ENCODE data around the gene NPAT.
"Not testable (repeated sequence)": the region's sequence is repeated elsewhere in the genome, so short reads cannot be mapped to it uniquely, and the experiment has no call there.

NPAT gene

DNA sequence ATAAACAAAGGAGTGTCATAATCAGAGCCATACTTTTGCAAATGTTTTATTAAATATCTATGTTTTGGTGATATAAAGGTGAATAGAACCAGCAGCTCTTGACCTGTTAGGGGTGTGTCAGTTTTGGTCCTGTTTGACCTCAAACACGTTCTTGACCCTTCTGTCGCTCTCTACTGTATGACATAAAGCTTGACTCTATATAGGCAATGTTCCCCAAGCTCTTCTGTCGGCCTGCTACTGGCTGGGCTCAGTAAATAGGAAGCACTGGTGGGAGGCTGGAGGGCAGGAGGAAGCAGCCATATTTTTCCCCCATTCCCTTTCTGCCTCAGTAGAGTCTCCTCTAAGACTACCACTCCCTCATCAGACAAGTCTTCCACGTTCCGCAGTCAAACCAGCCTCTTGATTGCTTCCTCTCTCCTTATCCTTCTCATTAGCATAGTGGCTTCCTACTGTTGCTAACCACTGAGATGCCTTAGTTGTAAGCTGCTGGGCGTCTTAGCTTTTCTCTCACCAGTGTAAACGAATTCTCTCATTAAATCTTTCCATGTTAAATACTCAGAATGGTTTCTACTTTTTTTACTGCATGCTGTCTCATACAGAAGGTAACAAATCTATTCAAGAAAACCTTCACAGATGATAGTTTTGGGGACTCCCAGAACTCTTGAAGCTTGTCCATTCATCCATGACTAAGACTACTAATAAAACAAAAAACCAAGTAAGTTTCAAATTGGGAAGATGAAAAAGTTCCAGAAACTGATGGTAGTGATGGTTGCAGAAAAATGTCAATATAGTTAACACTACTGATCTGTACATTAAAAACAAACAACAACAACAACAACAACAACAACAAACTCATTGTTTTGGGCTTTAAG lies 3.3 kb downstream of the NPAT start:
- no peak for DNase-seq

DNA sequence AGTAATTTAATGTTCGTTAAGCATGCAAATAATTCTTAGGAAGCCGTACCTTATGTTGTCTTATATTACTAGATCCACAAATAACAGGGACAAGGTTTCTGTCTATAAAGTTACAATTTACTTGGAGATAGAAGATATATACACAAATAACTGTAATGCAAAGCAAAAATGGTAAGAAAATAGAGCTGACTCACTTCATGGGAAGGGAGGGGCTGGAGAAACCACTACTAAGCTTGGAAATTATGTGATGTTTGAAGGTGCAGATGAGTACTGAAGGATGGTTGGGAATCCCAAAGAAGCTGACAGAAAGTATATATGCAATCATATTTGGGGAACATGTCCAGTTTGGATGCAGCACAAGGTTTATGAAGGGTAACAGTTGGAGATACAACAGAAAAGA lies 4.0 kb downstream of the NPAT start:
- DNase-seq, result no peak

- no peak for DNase-seq
Observed at GRCh38 chr11:108216988-108217387, 5.5 kb downstream of the NPAT start.

DNA sequence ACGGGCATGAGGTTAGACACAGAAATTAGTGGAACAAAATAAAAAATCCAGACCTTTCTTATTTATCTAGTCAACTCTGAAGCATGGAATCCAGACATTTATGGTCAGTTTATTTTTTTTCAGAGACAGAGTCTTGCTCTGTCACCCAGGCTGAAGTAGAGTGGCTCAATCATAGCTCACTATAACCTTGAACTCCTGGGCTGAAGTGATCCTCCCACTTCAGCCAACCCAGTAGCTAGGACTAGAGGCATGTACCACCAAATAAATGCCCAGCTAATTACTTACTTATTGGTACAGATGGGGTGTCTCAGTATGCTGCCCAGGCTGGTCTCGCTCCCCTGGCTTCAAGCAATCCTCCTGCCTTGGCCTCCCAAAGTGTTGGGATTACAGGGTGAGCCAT lies 8.7 kb downstream of the NPAT start:
- DNase-seq, result no peak

GRCh38 chr11:108210441-108210840 lies 12.0 kb downstream of the NPAT start:
- no peak for DNase-seq

GRCh38 chr11:108207683-108208060 lies 14.8 kb downstream of the NPAT start:
- DNase-seq, result no peak

GRCh38 chr11:108206969-108207682 lies 15.3 kb downstream of the NPAT start:
- no peak for DNase-seq

DNA sequence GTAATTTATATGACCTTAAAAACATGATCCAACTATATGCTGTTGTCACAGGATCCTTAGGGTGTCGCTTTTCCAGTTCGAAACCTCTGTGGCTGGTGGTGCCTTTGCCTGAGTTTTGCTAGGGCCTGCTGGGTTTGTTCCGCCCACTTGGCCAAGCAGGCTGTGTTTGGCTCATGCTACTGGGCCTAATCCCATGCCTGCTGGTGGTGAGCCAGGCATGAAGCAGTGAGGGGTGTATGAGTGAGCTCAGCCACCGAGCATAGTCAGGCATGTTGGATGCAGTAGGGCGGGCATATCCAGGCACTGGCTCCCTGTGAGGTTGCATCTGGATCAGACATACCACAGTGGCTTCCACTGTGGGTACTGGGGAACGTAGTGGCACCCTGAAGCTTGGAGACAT lies 16.3 kb downstream of the NPAT start:
- no peak for DNase-seq

DNA sequence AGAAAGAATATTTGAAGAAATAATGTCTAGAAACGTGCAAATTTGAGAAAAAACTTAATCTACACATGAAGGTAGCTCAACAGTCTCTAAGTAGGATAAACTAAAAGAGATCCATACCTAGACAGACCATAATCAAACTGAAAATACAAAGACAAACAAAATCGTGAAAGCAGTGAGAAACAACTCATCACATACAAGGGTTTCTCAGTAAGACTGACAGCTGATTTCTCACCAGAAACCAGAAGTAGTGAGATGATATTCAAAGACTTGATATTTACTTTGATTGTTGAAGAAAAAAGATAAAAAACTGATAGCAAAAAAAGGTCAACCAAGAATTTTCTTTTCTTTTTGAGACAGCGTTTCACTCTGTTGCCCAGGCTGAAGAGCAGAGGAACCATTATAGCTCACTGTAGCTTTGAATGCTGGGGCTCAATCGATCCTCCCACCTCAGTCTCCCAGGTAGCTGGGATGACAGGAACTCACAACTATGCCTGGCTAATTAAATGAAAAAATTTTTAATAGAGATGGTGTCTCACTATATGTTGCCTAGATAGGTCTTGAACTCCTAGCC lies 17.4 kb downstream of the NPAT start:
- no peak for DNase-seq

DNA sequence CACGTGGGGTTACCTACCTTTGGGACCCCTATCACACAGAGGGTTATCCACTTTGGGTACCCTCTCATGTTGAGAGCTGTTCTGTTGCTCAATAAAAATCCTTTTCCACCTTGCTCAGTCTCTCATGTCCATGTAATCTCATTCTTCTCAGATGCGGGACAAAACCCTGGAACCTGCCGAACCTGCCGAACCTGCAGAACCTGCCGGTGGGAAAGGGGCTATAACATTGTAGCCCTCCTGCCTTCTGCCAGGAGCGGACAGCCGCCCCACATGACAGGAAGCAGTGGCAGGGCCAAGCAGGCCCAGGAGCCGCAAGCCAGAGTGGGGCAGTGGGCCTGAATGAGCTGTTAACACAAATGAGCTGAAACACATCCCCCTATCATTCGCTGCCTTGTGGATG lies 18.1 kb downstream of the NPAT start:
- DNase-seq, result no peak

DNA sequence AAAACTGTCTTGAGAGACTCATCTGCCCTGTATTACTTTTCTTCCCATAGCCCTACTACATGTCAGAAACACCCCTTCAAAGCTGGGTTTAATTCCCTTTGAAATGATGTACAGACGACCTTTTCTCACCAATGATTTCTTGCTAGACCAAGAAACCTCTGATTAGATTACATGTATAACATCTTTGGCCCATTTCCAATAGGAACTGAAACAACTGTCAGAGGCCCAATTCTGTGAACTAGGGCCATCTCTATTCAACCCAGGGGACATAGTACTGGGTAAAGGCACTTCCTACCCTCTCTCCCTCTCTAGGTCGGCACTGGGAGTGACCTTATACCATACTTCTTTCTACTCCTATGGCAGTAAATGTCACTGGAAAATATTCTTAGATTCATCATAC lies 19.4 kb downstream of the NPAT start:
- DNase-seq, result no peak

GRCh38 chr11:108199446-108200321 lies 22.8 kb downstream of the NPAT start:
- peak; percentile 41 for DNase-seq

- no peak for DNase-seq
Observed at GRCh38 chr11:108198833-108199232, 23.6 kb downstream of the NPAT start.

- no peak for DNase-seq
Observed at GRCh38 chr11:108197351-108197750, 25.1 kb downstream of the NPAT start.

- DNase-seq, result no peak
Observed at GRCh38 chr11:108196901-108197300, 25.5 kb downstream of the NPAT start.

GRCh38 chr11:108193725-108194124 lies 28.7 kb downstream of the NPAT start:
- DNase-seq, result no peak

DNA sequence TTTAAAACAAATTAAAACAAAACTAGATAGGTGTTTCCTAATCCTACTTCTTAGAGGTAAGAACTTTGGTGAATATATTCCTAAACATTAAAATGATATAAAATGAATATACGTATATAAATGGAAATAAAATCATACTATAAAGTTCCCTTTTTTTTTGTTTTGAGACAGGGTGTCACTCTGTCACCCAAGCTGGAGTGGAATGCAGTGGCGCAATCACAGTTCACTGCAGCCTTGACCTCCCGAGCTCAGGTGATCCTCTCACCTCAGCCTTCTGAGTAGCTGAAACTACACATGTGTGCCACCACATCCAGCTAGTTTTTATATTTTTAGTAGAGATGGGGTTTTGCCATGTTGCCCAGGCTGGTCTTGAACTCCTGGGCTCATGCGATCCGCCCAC lies 44.9 kb downstream of the NPAT start:
- DNase-seq, result no peak

DNA sequence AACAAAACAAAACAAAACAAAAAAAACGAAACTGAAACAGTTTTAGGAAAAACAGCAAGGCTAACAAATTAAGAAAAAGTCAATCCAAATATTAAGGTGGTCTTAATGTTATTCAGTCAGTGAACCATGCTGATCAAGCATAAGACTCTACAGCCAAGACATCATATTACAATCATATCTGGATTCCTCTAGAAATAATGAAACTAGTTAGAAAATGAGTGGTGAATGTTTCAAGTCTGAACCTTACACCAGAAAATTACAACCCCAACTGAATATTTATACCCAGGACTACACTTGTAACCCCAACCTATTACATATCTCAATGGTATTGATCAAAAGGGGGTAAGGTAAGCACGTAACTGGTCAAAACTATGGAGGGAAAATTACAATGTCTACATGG lies 52.3 kb downstream of the NPAT start:
- DNase-seq, result no peak

DNA sequence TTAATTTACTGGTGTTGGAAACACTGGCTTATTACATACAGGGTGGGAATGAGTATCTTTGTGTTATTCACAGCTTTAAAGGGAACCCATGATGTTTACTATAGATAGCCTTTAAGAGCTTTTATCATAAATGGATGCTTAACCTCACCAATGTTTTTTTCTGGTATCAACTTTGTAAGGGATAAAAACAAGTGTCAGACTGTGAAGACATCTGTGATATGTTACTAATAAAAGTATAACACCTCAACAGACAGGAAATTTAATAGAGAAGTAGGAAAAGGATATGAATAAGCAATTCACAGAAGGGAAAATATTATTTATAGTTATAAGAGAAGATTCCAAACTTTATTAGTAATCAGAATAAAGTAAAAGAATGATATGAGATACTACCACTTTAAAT lies 54.8 kb downstream of the NPAT start:
- DNase-seq, result no peak

DNA sequence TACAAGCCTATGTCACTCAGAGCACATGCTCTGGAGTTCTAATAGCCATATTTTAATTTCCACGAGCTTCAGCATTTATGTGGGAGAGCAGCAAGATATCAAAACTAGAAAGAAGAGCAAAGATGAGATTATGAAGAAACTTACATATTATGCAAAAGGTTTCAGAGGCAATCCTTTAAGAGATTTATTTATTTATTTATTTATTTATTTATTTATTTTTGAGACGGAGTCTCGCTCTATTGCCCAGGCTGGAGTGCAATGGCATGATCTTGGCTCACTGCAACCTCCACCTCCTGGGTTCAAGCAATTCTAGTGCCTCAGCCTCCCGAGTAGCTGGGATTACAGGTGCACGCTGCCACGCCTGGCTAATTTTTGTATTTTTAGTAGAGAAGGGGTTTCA lies 59.6 kb downstream of the NPAT start:
- DNase-seq, result not testable (repeated sequence)

DNA sequence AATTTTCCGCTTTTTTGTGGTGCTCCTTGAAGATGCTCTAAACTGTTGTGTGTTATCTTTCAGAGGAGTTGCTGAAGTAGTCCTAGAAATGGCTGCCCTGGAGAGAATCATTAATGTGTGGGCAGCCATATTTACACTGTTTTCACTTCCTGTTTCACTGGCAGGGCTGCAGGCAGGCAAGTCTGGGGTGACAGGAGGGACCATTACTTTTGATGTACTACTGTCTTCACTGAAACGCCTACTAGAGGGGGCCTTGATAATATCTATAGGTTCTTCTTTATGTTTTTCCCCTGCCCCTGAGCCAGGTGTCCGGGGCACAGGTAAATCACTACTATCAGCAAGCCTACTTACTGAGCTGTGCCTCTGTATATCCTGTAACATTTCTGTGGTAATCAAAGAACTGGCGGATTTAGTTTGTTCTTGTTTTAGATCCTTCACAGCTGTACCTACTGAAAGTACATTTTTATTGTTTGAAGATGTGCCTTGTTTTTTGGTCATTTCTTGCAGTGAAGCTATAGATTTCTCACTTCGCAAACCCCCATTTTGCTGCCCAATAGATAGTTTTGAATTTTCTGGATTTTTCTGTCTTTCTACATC lies 61.4 kb downstream of the NPAT start:
- no peak for DNase-seq

DNA sequence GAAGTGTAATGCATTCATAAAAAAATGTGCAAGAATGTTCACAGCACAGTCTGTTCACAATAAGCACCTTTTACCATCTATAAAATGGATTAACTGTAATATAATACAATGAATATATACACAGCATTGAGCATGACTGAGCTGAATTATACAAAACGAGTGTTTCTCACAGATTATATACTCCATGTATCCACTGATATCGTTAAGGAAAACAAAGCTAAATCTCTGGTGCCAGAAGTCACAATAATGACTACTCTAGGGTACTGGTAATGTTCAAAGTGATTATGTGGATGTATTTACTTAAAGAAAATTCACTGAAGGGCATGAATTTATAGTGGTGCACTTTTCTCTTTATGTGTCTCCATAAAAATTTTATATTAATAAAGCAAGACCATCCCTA lies 67.8 kb downstream of the NPAT start:
- no peak for DNase-seq

DNA sequence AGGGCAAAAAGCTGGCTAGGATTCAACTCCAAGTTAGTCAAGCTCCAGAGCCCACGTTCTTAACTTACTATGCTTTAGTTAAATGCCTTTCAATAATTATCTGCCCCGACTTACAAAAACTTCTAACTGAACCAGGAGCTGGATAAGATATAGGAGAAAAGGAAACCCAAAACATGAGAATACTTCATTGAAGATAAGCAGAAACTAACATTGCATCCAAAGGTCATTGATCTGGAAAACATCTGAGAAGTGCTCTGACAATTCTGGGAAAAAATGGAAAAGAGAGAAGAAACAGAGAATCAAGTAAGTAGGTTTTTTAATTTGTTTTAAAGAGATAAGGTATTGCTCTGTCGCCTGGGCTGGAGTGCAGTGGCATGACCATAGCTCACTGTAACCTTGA lies 73.9 kb downstream of the NPAT start:
- DNase-seq, result no peak
